Peyer's patch (tissue), 4 donors: Measurements from ENCODE around the gene FEV.

Source experiments
- CTCF ChIP-seq, 6 experiments: fragments of 450-650 bp in 4 of 6; fragments of 200-600 bp in 2 of 6; sonication (generic) in 1 of 6; IDR thresholded peaks; one replicate each; pipeline ENCODE4 v1.5.1; 2017 to 2019; ENCODE audit warnings: antibody characterized with exemption in 6 of 6, mild to moderate bottlenecking in 3 of 6, moderate library complexity in 1 of 6
- POLR2A ChIP-seq, 2 donors: fragments of 450-650 bp; IDR thresholded peaks; one replicate each; pipeline ENCODE4 v1.5.1; 2017; ENCODE audit warnings: antibody characterized with exemption in 2 of 2, mild to moderate bottlenecking in 2 of 2, moderate library complexity in 2 of 2

- TF ChIP-seq CTCF (IDR thresholded peaks at IDR 0.05) (no peak), POLR2A (IDR thresholded peaks at IDR 0.05) (no peak)
These were observed 6.7 kb upstream of the FEV start for GRCh38 chr2:218991674-218992168.
